Ishikawa (cell line): ENCODE data around the gene PATJ.

Source experiments
- CEBPB ChIP-seq: IDR thresholded peaks from 2 replicates; pipeline ENCODE4 v1.6.1; 2012
- CREB1 ChIP-seq: IDR thresholded peaks from 2 replicates; pipeline ENCODE4 v1.6.1; 2012; ENCODE audit warnings: low read depth
- EP300 ChIP-seq: IDR thresholded peaks from 2 replicates; pipeline ENCODE4 v1.6.1; 2012; ENCODE audit warnings: borderline replicate concordance
- FOXM1 ChIP-seq: IDR thresholded peaks from 2 replicates; pipeline ENCODE4 v1.6.1; 2012; ENCODE audit warnings: low read depth, borderline replicate concordance
- RAD21 ChIP-seq: IDR thresholded peaks from 2 replicates; pipeline ENCODE4 v1.6.1; 2012; ENCODE audit warnings: low read depth
- TAF1 ChIP-seq: IDR thresholded peaks from 2 replicates; pipeline ENCODE4 v1.6.1; 2012; ENCODE audit warnings: low read depth, mild to moderate bottlenecking
- TEAD4 ChIP-seq: IDR thresholded peaks from 2 replicates; pipeline ENCODE4 v1.6.1; 2012
- YY1 ChIP-seq: IDR thresholded peaks from 2 replicates; pipeline ENCODE4 v1.6.1; 2012; ENCODE audit warnings: low read depth
- TF ChIP-seq, protein P1 (sequence below): IDR thresholded peaks from 2 replicates; pipeline ENCODE4 v1.6.1; 2012

GRCh38 chr1:61727544-61727943, 14.7 kb upstream of the PATJ start:
- no peak for TF ChIP-seq CEBPB
- TF ChIP-seq TEAD4: no peak
- no peak for TF ChIP-seq RAD21
- TF ChIP-seq EP300: no peak
- no peak for TF ChIP-seq YY1
- TF ChIP-seq CREB1: no peak
- TF ChIP-seq, protein P1, sequence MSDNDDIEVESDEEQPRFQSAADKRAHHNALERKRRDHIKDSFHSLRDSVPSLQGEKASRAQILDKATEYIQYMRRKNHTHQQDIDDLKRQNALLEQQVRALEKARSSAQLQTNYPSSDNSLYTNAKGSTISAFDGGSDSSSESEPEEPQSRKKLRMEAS: no peak
- TF ChIP-seq FOXM1: no peak
- TF ChIP-seq TAF1: no peak
